Karpas-422 (cell line): ENCODE measurements around the gene AGBL4. TPM values are rescaled to one million over a fixed set of nuclear protein-coding genes. Genes with fewer than 3 reads are reported as not detected.

Experiments
- DNase-seq: peaks from one replicate; pipeline ENCODE4 v3.0.0-alpha.2; 2015
- H2AFZ ChIP-seq: fragments of 200-600 bp; sonication (generic); 2 replicates; pipeline ENCODE4 v1.6.1; 2014; ENCODE audit warnings: antibody characterized with exemption, low read length, mixed read lengths
- H3K27ac ChIP-seq: fragments of 200-600 bp; sonication (generic); 2 replicates; pipeline ENCODE4 v1.5.1; 2014; ENCODE audit warnings: mild to moderate bottlenecking, low read length, moderate library complexity
- H3K27me3 ChIP-seq: fragments of 200-600 bp; sonication (generic); 2 replicates; pipeline ENCODE4 v1.6.1; 2014; ENCODE audit warnings: low read length, mixed read lengths
- H3K36me3 ChIP-seq: fragments of 200-600 bp; sonication (generic); 2 replicates; pipeline ENCODE4 v1.6.1; 2014; ENCODE audit warnings: low read length, mixed read lengths; ENCODE audit not compliant: insufficient read depth
- H3K4me1 ChIP-seq: fragments of 200-600 bp; sonication (generic); 2 replicates; pipeline ENCODE4 v1.6.1; 2014; ENCODE audit warnings: mild to moderate bottlenecking, low read length, mixed read lengths
- H3K4me2 ChIP-seq: fragments of 200-600 bp; sonication (generic); 2 replicates; pipeline ENCODE4 v1.6.1; 2014; ENCODE audit warnings: low read length, low read depth, mild to moderate bottlenecking; ENCODE audit not compliant: poor library complexity, severe bottlenecking
- H3K4me3 ChIP-seq: fragments of 200-600 bp; sonication (generic); 2 replicates; pipeline ENCODE4 v1.5.1; 2014; ENCODE audit warnings: mild to moderate bottlenecking, antibody characterized with exemption, low read length, mixed read lengths
- H3K79me2 ChIP-seq: fragments of 200-600 bp; sonication (generic); 2 replicates; pipeline ENCODE4 v1.6.1; 2014; ENCODE audit warnings: mild to moderate bottlenecking, low read length, mixed read lengths
- H3K9ac ChIP-seq: fragments of 200-600 bp; sonication (generic); 2 replicates; pipeline ENCODE4 v1.6.0; 2014; ENCODE audit warnings: low read length
- H3K9me2 ChIP-seq: fragments of 200-600 bp; sonication (generic), shearing (Covaris generic); replicated peaks from 2 replicates; pipeline ENCODE4 v1.6.0; 2014; ENCODE audit warnings: mild to moderate bottlenecking, low read length, moderate library complexity; ENCODE audit not compliant: insufficient read depth
- H3K9me3 ChIP-seq: fragments of 300-700, 200-600 bp; sonication (generic); 2 replicates; pipeline ENCODE4 v1.6.1; 2014; ENCODE audit warnings: low read length, mixed read lengths
- H4K20me1 ChIP-seq: fragments of 200-600 bp; sonication (generic); 2 replicates; pipeline ENCODE4 v1.6.1; 2014; ENCODE audit warnings: mild to moderate bottlenecking, antibody characterized with exemption, low read length, low read depth; ENCODE audit not compliant: insufficient read depth
- total RNA-seq: library from RNA; depleted of rRNA; stranded (reverse); fragments of >200 nt; shearing (Covaris generic); gene quantifications from 2 replicates; pipeline ENCODE4 v1.2.3, GENCODE V29; 2014; ENCODE audit warnings: low replicate concordance

Gene AGBL4
- total RNA-seq, 1 experiment from 2014 or later = not detected

DNA sequence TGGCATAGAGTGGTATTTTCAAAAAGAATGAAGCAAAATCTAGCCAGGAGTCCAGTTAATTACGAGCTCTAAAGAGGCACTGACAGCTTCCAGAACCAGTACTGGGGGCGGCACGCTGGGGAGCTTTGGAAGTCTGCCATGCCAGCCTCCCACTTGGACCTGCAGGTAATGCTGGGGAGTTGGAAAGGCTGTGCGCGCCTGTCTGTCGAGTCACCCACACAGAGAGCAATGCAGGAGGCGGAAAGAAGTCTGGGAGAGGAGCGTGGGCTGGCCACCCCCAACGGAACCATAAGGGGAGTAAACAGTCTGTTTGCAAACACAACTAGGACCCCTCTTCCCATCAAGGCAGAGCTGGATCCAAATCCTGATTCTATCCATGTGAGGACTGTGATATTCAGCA, 1331.5 kb downstream of the AGBL4 start:
- no peaks in the 10 kb centered on the region for H3K79me2 ChIP-seq
- H2AFZ ChIP-seq = no peak overlapping the region
- H4K20me1 ChIP-seq = no peaks in the 10 kb centered on the region
- H3K9me2 ChIP-seq = no peaks in the 10 kb centered on the region
- no peak overlapping the region for H3K9ac ChIP-seq
- H3K4me2 ChIP-seq = no peak overlapping the region
- H3K27ac ChIP-seq = no peak overlapping the region
- H3K4me3 ChIP-seq = no peak overlapping the region
- H3K36me3 ChIP-seq = no peaks in the 10 kb centered on the region
- DNase-seq = no peak
- H3K27me3 ChIP-seq = no peaks in the 10 kb centered on the region
- H3K4me1 ChIP-seq = no peaks in the 10 kb centered on the region
- H3K9me3 ChIP-seq = no peaks in the 10 kb centered on the region

- Histone ChIP-seq H4K20me1 (no peaks in the 10 kb centered on the region), H3K4me3 (no peak overlapping the region), H2AFZ (no peak overlapping the region), H3K9me2 (no peaks in the 10 kb centered on the region), H3K4me2 (no peak overlapping the region), H3K9ac (no peak overlapping the region), H3K27ac (no peak overlapping the region), H3K9me3 (no peaks in the 10 kb centered on the region), H3K4me1 (no peaks in the 10 kb centered on the region), H3K36me3 (no peaks in the 10 kb centered on the region), H3K27me3 (no peaks in the 10 kb centered on the region), H3K79me2 (no peaks in the 10 kb centered on the region)
- DNase-seq = no peak
Measured at GRCh38 chr1:48691429-48692001, 1332.2 kb downstream of the AGBL4 start.

GRCh38 chr1:48688102-48688760, 1335.5 kb downstream of the AGBL4 start:
- Histone ChIP-seq H3K4me3 (no peak overlapping the region), H3K9me3 (no peaks in the 10 kb centered on the region), H3K36me3 (no peaks in the 10 kb centered on the region), H3K27me3 (no peaks in the 10 kb centered on the region), H3K9me2 (no peaks in the 10 kb centered on the region), H3K27ac (no peak overlapping the region), H3K4me2 (no peak overlapping the region), H2AFZ (no peak overlapping the region), H3K9ac (no peak overlapping the region), H3K4me1 (no peaks in the 10 kb centered on the region), H3K79me2 (no peaks in the 10 kb centered on the region), H4K20me1 (no peaks in the 10 kb centered on the region)
- DNase-seq = no peak

DNA sequence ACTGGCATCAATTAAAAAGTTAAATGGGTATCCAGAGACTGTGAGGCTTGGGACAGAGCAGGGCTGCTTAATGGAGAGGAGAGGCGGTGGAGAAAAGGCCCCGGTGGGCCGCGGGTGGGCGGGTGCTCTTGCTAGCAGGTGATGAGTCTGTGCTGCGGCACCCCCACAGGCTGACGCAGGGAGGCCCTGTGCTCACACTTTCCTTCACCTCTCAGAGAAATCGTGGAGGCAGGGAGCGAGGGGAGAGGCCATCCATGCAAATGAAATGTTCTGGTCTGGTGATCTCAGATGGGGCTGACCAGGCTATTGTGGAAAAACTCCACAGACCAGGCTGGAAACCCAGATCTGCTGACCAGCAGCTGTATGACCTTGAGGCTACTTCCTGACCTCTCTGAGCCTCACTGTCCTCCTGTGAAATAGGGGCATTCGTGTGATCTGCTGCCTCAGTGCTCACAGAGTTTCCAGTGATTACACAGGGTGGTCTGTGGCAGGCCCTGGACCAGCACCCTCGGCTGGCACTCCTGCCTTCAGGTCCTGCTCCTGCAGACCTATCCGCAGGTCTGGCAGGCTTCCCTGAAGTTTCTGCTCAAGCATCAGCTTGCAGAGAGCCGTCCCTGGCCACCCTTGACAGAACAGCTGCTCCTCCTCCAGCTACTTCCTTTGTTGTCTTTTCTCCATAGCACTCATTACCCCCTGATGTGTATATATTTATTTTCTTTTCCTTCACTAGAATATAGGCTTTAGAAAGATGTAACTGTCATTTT, 1336.3 kb downstream of the AGBL4 start:
- H3K36me3 ChIP-seq = no peaks in the 10 kb centered on the region
- no peaks in the 10 kb centered on the region for H3K9me3 ChIP-seq
- no peaks in the 10 kb centered on the region for H3K9me2 ChIP-seq
- no peaks in the 10 kb centered on the region for H3K27me3 ChIP-seq
- H3K4me1 ChIP-seq = no peaks in the 10 kb centered on the region
- no peak for DNase-seq
- no peak overlapping the region for H3K4me2 ChIP-seq
- H3K4me3 ChIP-seq = no peak overlapping the region
- H3K79me2 ChIP-seq = no peaks in the 10 kb centered on the region
- no peak overlapping the region for H3K9ac ChIP-seq
- H2AFZ ChIP-seq = no peak overlapping the region
- H3K27ac ChIP-seq = no peak overlapping the region
- H4K20me1 ChIP-seq = no peaks in the 10 kb centered on the region

- Histone ChIP-seq H4K20me1 (no peaks in the 10 kb centered on the region), H3K4me1 (no peaks in the 10 kb centered on the region), H3K27me3 (no peaks in the 10 kb centered on the region), H3K9me3 (no peaks in the 10 kb centered on the region), H3K4me3 (no peak overlapping the region), H3K9me2 (no peaks in the 10 kb centered on the region), H3K9ac (no peak overlapping the region), H2AFZ (no peak overlapping the region), H3K79me2 (no peaks in the 10 kb centered on the region), H3K36me3 (no peaks in the 10 kb centered on the region), H3K27ac (no peak overlapping the region), H3K4me2 (no peak overlapping the region)
- no peak for DNase-seq
Measured at GRCh38 chr1:48686159-48686558, 1337.6 kb downstream of the AGBL4 start.

GRCh38 chr1:48684381-48684780, 1339.4 kb downstream of the AGBL4 start:
- Histone ChIP-seq H3K27ac (no peak overlapping the region), H2AFZ (no peak overlapping the region), H3K9me2 (no peaks in the 10 kb centered on the region), H3K79me2 (no peaks in the 10 kb centered on the region), H3K4me1 (no peaks in the 10 kb centered on the region), H3K9ac (no peak overlapping the region), H3K9me3 (no peaks in the 10 kb centered on the region), H4K20me1 (no peaks in the 10 kb centered on the region), H3K36me3 (no peaks in the 10 kb centered on the region), H3K4me3 (no peak overlapping the region), H3K4me2 (no peak overlapping the region), H3K27me3 (no peaks in the 10 kb centered on the region)
- no peak for DNase-seq

GRCh38 chr1:48683839-48684238, 1339.9 kb downstream of the AGBL4 start:
- Histone ChIP-seq H3K9me3 (no peaks in the 10 kb centered on the region), H3K4me2 (no peak overlapping the region), H3K9me2 (no peaks in the 10 kb centered on the region), H3K27ac (no peak overlapping the region), H2AFZ (no peak overlapping the region), H3K9ac (no peak overlapping the region), H3K4me3 (no peak overlapping the region), H3K4me1 (no peaks in the 10 kb centered on the region), H3K27me3 (no peaks in the 10 kb centered on the region), H3K79me2 (no peaks in the 10 kb centered on the region), H4K20me1 (no peaks in the 10 kb centered on the region), H3K36me3 (no peaks in the 10 kb centered on the region)
- no peak for DNase-seq

DNA sequence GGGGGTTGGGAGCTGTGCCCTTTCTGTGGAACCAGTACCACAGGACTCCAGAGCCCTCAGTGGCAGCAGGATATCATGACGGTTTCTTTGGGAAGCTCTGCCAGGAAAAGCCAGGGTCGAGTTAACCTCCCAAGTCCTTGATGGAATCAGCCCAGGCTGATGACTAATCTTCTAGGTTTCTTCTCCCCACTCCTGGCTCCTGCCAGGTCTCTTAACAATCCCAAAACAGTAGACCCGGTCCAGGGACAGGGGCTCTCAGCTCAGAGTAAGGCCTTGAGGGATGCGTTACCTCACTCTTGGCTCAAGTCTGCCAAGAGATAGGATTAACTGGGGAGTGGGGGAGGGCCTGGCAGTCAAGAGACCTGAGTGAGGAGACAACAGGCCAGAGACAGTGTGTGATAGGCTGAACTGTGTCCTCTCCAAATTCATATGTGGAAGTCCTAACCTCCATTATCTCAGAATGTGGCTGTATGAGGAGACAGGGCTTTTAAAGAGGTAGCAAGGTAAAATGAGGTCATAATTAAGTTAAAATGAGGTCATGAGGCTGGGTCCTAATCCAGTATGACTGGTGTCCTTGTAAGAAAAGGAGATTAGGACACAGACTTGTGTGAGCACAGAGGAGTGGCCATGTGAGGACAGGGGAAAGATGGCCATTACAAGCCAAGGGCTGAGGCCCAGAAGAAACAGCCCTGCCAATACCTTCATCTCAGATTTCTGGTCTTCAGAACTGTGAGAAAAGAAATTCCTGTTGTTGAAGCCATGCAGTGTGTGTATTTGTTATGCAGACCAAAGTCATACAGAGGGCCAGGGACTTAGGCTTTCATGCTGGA, 1342.1 kb downstream of the AGBL4 start:
- Histone ChIP-seq H3K4me3 (no peak overlapping the region), H3K27me3 (no peaks in the 10 kb centered on the region), H3K4me1 (peaks cover 2% of the 10 kb centered on the region; the same call in 1 of the 2 replicates), H4K20me1 (no peaks in the 10 kb centered on the region), H3K79me2 (no peaks in the 10 kb centered on the region), H3K9me3 (no peaks in the 10 kb centered on the region), H3K27ac (no peak overlapping the region), H3K9ac (no peak overlapping the region), H3K36me3 (no peaks in the 10 kb centered on the region), H3K4me2 (no peak overlapping the region), H2AFZ (no peak overlapping the region), H3K9me2 (no peaks in the 10 kb centered on the region)
- no peak for DNase-seq
